A673 (cell line): ENCODE data around the gene SAP25.

ENCODE experiments used
- EZH2 ChIP-seq: fragments of 200-600 bp; sonication (generic); IDR thresholded peaks from 2 replicates; pipeline ENCODE4 v1.6.1; 2017; ENCODE audit warnings: borderline replicate concordance, low read depth, mild to moderate bottlenecking, mixed read lengths, antibody characterized with exemption, low read length; ENCODE audit not compliant: poor library complexity, severe bottlenecking
- TF ChIP-seq, protein P1 (sequence below): fragments of 300-800, 200-600 bp; sonication (generic); conservative IDR thresholded peaks from 2 replicates; pipeline ENCODE4 v1.5.1; 2017; ENCODE audit warnings: low read depth, mild to moderate bottlenecking, antibody characterized with exemption, low read length, moderate library complexity, mixed read lengths

DNA sequence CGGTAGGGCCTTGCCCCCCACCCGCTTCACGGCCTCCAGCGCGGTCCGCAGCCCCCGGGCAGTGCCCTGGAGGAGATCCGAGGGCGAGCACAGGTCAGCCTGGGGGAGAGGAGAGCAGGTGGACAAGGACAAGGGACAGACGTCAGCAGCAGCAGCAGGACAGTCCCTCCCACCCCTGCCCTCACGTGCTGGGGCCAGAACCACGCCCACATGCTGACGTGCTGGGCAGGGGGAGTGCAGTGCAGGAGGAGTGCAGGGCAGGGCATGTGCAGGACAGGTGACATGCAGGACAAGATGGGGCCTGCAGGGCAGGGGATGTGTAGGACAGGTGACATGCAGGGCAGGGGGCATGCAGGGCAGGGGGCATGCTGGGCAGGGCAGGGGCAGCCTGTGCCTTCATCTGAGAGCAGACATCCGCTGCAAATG lies 1.5 kb upstream of the SAP25 start:
- no peak for TF ChIP-seq EZH2
- TF ChIP-seq, protein P1, sequence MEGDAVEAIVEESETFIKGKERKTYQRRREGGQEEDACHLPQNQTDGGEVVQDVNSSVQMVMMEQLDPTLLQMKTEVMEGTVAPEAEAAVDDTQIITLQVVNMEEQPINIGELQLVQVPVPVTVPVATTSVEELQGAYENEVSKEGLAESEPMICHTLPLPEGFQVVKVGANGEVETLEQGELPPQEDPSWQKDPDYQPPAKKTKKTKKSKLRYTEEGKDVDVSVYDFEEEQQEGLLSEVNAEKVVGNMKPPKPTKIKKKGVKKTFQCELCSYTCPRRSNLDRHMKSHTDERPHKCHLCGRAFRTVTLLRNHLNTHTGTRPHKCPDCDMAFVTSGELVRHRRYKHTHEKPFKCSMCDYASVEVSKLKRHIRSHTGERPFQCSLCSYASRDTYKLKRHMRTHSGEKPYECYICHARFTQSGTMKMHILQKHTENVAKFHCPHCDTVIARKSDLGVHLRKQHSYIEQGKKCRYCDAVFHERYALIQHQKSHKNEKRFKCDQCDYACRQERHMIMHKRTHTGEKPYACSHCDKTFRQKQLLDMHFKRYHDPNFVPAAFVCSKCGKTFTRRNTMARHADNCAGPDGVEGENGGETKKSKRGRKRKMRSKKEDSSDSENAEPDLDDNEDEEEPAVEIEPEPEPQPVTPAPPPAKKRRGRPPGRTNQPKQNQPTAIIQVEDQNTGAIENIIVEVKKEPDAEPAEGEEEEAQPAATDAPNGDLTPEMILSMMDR, result no peak
